Hematopoietic multipotent progenitor cell (in vitro differentiated cells): ENCODE data around the gene PCGF5. TPM values are rescaled to one million over a fixed set of nuclear protein-coding genes. Genes with fewer than 3 reads are reported as not detected.
A peak's percentile ranks its signal among the peaks of the same experiment; 100 is the strongest.
"Not testable (repeated sequence)": the region's sequence is repeated elsewhere in the genome, so short reads cannot be mapped to it uniquely, and the experiment has no call there.

Experiments
- DNase-seq, 3 donors: peaks; one replicate each; pipeline ENCODE4 v3.0.0-alpha.2; 2011 to 2015; ENCODE audit warnings: low read depth in 2 of 3, low spot score in 2 of 3
- total RNA-seq: library from RNA; depleted of rRNA; stranded (reverse); fragments of >200 nt; gene quantifications from one replicate; pipeline ENCODE4 v1.2.3, GENCODE V29; 2012

PCGF5 gene
- total RNA-seq, result 22.6 TPM

DNA sequence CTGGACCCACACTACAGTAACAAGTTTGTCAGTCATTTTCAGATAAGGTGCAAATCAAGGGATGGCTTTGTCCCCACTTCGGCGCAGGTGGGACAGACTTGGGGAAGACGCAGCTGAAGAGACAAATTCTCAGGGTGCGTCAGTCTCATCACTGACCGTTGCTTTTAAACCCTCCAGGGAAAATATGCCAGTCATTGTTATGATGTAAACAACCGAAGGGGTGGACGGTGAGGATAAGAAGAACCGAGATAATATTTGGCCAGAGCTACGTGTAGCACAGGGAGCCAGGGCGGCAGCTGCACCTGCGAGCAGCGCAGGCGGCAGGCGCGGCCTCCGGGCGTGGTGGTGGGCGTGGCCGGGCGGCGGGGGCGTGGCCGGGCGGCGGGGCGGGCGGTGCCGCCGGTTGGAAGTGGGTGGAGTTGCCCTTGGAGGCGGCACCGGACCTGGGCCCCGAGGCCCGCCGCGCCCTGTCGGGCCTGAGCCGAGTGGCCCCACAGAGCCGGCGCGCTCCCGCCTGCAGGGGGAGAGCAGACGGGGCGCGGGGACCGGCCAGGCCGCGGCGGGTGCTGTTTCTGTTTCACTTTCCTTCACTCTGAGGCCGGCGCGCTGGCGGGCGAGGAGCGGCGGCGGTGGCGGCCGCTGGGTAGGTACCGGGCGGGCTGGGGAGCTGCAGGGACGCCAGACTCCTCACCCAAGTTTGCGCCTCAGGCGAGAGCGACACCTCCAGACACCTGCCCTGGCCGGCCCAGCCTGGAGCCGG, at the start of gene PCGF5:
Gene PCGF5, plus strand, starts transcription at position 470 of the 760 bp plus-strand sequence. CDS start 2,209 bp downstream, outside the sequence.
- peak; percentile 78 to 94 (median 93) for DNase-seq

DNA sequence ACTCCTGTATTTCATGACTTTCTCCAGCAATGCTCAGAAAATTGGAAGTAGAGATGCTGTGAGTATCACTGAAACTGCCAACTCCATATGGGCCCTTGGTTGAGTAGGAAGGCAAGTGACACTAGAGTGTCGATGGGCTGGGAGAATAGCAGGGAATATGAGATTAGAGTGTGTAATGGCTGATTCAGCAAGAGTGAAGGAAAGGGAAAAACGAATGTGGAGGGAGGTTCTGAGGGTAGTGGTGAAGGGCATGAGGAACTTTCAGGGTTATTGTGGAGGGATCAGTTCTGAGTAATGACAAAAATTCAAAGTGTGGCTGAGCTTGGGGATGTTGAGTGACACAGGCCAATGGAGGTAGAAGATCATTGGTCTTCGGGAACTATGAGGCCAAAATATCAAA, 49.0 kb upstream of the PCGF5 start:
- DNase-seq, result no peak

DNA sequence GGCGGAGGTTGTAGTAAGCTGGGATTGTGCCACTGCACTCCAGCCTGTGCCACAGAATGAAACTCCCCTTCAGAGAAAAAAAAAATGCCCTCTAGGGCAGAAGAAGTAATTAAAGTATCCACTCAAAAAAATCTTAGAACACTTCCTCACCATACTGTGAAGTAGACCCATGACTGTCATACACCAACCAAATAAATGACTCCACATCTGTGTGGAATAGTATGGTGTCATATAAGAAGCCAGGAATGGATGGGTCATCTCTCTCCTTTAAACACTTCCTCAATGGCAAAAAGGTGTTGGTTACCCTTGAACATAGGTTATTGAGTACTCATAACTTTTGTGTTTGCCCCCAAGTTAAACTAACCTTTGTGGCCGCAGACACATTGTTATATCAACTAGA, 48.1 kb upstream of the PCGF5 start:
- DNase-seq, result no peak

DNA sequence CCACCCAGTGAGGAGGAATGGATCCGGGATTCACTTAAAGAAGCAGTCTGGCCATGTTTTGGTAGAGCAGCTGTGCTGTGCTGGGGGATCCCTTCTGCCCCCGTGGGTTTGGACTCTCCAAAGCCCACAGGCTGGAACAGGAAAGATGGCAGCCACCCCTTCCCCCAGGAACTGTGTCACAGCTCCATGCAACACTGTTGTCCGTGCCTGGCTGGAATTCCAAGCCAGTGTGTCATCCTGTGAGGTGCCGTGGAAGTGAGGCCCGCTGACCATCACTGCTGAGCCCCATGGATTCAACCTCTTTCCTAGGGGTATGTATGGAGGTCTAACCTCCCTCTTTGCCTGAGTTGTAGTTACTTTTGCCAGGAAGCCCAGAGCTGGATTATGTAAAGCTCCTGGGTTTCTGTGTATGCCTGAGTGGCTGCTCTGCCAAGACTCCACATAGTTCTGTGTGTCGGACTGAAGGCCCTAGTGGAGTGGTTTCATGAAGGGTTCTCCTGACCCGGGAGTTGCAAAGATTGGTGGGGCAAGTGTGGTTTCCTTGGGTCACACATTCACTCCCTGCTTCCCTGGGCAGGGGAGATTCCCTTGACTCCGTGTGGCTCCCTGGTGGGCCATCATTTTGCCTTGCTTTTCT, 35.1 kb upstream of the PCGF5 start:
- DNase-seq, result no peak

DNA sequence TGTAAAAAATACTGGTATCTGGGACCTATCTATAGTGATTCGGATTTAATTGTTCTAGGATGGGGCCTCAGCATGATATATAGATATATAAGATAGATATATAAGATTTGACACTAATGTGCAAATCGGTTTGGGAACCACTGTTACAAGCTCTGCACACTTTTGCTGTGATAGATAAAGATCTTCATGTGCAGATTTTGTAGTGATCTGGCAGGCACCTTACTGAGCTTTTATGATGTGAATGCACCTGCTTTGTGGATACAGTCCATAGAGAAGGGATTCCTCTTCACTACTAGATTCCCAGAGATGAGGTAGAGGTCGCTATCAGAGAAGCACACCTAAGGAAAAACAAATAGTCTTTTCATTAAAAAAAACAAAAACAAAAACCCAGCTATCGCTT, 33.3 kb upstream of the PCGF5 start:
- no peak for DNase-seq

DNA sequence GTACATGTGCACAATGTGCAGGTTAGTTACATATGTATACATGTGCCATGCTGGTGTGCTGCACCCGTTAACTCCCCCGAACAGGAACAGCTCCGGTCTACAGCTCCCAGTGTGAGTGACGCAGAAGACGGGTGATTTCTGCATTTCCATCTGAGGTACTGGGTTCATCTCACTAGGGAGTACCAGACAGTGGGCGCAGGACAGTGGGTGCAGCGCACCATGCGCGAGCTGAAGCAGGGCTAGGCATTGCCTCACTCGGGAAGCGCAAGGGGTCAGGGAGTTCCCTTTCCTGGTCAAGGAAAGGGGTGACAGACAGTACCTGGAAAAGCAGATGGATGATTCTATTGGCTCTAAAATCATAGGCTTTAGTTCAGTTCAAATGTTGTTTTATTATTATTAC, 32.5 kb upstream of the PCGF5 start:
- DNase-seq, result not testable (repeated sequence)

DNA sequence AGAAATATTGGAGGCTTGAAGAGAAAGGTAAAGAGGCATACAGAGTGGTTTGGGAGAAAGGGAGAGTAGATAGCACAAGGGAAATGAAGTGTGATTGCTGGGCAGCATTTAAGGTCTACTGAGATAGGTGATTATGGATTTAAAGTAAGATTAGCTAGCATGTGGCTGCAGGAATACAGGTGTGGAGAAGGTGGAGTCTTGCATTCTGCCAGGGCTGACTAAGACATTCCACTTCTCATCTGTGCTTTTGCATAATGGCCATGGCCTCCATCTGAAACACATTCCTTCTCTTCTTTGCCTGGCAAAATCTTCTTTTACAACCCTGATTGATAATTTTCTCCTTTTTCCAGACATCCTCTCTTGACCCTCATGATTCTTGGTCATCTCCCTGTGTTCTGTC, 31.6 kb upstream of the PCGF5 start:
- DNase-seq, result no peak

DNA sequence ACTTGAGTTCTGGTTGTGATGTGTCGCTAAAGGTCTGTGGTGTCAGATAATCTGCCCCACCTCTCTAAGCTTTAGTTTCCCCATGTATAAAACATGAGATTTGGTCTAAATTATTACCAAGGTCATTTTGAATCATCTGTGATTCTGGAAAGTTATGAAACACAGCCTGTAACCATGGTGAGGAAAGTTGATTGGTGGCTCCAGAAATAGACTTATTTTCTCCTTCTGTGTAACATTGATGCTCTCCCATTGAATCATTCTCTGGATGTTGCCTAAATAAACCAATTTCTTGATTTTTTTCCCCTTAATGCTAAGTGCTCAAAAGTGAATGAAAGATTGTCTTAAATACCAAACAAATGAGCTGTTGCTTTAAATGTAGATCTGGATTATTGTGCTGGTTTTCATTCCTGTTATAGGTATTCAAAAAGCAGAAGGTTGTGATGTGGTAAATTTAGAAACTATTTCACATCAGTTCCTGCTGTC, 30.0 kb upstream of the PCGF5 start:
- DNase-seq, result no peak

DNA sequence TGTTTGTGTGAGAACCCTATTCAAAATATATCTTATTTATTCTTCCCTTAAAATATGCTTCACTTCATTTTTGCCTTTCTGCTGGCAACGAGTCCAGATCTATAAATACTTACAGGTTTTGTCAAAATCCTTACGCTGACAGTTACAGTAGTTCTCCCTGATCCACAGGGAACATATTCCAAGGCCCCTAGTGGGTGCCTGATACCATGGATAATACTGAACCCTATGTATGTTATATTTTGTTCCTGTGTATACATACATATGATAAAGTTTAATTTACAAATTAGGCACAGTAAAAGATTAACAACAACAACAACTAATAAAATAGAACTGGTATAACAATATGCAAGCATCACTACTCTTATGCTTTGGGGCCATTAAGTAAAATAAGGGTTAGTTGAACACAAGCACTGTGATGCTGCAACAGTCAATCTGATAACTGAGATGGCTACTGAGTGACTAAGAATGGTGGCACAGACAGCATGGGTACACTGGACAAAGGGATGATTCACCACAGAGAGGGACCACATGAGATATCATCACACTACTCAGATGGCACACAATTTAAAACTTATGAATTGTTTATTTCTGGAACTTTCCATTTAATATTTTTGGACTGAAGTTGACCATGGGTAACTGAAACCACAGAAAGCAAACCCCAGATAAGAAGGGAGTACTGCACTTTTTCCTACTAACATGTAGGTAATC, 29.4 kb upstream of the PCGF5 start:
- DNase-seq, result no peak

DNA sequence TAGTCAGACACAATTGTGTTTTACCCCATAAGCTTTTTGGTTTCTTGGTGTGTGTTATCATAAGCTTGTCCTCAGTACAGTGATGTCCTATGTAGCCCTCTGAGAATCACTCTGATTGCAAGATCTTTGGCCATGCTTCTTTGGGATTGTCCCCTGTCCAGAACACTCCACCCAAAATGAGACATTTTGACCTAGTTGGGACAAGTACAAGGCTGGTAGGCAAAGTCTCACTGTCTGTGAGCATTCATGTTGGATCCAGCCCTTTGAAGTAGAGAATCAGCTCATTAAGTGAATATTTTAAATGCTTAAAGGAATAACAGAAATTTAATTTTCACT, 28.9 kb upstream of the PCGF5 start:
- DNase-seq, result no peak

DNA sequence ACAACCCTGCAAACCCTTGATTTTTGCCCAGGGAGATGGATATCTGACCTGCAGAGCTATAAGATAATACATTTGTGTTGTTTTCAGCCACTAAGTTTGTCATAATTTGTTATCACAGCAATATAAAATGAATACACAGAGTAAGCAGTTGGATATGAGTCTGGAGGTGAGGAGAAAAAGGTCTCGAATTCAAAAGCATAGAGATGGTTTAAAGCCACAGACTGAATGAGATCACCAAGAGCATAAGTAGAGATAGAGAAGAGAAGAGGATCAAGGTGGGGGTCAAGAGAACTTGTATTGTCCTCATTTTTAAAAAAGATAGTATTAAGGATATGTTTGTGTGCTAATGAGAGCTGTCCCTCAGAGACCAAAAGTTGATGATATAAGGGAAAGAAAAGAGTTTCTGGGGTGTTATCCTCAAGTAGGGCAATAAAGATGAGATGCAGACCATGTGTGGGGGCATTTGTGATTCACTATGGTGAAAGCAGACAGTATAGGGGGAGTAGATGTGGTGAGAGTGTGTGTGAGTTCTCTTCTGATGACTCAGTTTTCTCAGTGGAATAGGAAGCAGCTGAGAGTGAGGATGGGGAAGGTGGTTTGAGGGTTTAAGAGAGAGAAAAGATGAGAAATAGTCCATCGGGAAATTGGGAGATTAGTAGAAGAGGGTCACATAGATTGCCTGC, 25.8 kb upstream of the PCGF5 start:
- DNase-seq, result no peak

DNA sequence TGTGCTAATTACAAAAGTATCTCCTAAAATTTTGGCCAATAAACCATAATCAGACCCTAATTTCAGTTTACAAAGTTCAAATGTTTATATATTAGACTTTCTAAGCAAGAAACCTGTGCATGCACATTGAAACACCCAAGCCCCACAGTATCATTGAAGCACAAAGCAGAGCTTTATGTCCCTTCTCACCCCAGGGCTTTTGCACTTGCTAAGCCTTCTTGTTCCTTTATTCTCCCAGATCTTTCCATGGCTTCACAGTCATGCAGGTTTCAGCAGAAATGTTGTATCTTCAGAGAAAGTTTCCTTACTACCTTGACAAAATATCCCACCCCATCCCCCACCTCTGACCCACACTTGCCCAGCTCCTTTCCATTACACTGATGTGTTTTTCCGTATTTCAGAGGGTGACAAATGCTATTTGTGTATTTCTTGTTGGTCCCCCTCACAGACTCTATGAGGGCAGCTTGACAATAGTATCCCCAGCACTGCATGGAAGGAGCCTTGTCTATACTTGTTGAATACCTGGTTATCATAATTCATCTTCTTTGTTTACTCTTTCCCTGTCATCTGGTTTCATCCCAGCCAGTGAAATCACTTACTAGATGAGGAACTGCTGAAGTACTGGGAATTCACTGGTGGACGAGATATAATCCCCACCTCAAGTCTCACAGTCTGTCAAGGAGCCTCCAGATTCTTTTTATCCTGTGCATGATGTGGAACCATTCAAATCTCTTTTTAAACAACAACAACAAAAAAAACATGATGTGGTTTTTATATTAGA, 24.0 kb upstream of the PCGF5 start:
- DNase-seq, result no peak

DNA sequence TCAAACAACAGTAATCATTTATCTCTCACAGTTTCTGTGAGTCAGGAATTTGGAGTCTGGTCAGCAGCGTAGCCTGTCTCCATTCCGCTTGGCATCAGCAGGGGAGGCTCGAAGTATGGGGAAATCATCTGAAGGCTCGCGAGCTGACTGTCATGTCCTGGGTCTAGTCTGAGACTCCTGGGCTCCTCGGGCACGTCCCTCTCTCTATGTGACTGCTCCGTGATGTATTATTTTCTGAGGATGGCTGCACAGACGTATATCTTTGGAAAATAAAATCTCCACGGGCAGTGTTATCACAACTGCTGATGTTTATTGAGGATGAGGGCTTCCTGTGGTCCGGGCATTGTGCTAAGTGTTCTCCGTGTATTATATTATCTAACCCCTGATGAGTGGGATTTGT, 23.3 kb upstream of the PCGF5 start:
- DNase-seq, result no peak

DNA sequence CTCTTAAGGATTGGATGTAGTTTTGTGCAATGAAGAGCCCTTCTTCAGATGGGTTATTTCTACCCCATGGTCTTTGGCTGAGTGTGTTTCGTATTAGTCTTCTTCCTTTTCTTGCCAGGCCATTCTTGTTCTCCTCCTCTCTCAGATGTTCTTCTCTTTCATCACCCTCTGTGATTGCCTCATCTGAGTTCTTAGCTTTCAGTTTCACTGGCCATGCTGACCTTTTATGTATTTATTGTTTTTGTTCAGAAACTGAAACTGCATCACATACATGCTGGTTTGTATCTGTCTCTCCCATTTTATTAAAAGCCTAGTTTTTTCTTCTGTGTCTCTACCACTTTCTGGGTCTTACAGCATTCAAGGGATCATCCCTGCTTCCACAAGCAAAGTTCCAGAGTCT, 21.7 kb upstream of the PCGF5 start:
- DNase-seq, result peak in 1 of 3 donors; percentile 56

DNA sequence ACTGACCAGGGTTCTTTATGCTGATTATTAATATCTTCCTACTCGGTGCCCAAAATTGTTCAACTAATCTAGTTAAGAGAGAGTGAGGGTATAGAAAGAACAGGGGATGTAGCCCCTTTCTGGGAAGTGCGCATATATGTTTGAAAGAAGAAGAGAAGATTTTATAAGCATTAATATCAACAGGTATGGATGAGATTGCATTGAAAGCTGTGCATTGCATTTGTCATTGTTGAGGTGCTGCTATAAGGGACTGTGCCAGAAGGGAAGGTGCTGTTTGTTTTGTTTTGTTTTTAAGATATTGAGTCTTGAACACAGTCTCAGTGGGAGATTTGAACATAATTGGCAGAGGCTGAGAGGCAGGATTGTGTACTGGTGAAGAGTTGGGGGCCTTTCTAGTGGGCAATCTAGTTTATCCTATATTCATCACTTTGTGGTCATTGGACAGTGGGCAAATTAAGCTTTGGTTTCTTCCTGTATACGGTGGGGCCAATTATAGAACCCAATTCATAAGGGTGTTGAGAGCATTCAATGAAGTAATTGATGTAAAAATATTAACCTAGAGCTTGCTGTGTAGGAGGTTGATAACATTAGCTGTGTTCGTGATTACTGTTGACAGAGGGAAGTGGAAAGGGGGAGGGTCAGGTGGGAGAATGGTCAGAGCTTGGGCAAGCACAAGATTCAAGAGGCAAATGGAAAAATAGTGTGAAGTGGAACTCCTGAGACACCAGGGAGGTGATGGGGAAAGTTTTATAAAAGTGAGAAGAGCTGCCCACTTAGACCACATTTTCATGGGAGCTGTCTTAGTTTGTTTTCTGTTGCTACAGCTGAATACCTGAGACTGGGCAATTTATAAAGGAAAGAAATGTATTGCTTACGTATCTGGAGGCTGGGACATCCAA, 19.9 kb upstream of the PCGF5 start:
- DNase-seq, result no peak

DNA sequence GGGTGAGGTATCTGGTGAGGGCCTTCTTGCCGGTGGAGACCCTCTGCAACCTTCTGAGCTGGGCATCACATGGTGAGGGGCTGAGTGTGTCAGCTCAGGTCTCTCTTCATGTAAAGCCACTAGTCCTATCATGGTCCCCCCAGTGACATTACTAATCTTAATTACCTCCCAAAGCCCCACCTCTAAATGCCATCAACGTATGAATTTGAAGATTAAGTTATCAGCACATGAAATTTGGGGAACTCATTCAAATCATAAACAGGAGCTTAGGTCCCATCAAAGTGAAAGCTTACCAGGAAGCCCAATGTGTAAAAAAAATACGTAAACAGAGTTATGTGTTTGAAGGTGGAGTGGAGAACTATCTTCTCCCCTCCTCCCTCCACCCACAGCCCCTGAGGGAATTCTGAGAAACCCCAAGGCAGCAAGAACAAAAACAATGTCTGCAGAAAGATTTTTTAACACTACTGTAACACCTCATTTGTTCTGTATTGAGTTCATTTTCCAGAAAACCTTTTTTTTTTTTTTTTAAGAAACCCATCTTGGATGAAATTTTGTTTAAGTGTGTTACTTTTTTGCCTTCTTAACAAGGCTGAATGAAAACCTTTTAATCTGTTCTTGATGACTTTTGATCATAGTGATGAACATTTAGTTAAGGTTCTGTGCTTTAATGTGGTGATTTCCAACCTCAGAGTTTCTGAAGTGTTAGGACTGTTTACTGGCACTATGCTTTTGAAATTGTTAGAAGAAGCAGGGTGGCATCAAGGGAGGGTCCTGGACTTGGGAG, 19.1 kb upstream of the PCGF5 start:
- peak in 1 of 3 donors; percentile 20 for DNase-seq

DNA sequence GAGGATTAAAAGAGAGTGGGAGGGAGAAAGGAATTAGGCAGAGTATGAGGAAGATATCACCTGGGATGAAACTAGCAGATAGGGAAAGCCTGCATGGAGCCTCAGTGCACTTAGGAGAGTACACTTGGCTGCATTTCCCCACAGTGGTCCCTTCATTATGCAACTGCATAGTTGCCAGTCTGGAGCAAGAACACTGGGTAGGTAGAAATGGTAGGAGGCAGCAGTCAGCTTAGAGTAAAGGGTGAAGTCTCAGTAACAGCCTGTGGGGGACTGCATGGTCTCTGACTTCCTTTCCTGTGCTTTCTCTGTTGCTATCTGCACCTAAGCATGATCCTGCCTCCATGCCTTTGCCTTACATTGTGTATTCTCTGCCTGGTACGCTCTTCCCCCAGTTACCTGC, 14.0 kb upstream of the PCGF5 start:
- no peak for DNase-seq

DNA sequence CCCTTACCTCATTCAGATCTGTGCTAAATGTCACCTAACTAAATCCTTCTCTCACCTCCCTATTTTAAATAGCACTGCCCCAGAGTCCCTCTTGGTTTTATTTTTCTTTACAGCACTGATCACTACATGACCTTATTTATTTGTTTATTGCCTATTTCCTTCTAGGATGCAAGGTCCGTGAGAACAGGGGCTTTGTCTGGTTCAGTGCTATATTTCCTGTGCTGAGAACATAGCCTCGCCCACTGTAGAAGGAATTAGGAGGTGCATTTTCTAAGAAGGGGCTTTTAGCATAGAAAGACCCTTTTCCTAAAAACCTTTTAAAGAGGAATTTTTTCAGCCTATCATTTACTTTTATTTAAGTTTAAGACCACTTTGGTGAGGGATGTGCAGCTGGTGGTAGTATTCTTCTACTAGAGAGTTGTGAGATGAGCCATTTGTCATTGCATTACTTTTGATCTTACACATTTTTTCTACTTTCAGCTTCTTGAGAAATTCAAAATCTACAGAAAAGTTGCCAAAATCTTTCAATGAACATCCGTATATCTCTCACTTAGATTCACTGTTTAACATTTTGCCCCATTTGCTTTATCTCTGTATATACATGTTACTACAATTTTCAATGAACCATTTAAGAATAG, 13.5 kb upstream of the PCGF5 start:
- DNase-seq, result no peak
